SK-N-SH (cell line): Measurements from ENCODE around the gene ZHX3.

ENCODE experiments used
- CTCF ChIP-seq: fragments of 200-600 bp; sonication (generic); IDR thresholded peaks from 2 replicates; pipeline ENCODE4 v1.6.1; 2017; ENCODE audit warnings: antibody characterized with exemption, mild to moderate bottlenecking, moderate library complexity
- EP300 ChIP-seq, 2 experiments: IDR thresholded peaks; 2 replicates each; pipeline versions ENCODE4 v1.4.0 to v1.6.1; 2012; ENCODE audit warnings: borderline replicate concordance in 1 of 2, low read depth in 1 of 2, low read length in 1 of 2
- EZH2phosphoT487 ChIP-seq: fragments of 200-600 bp; sonication (generic); IDR thresholded peaks from 2 replicates; pipeline ENCODE4 v1.6.1; 2017; ENCODE audit warnings: low read depth, mixed run types, mild to moderate bottlenecking, antibody characterized with exemption, moderate library complexity, borderline replicate concordance
- POLR2AphosphoS5 ChIP-seq: IDR thresholded peaks from 2 replicates; pipeline ENCODE4 v1.6.1; 2012; ENCODE audit warnings: low read depth, low read length
- RAD21 ChIP-seq: IDR thresholded peaks from 2 replicates; pipeline ENCODE4 v1.6.1; 2012; ENCODE audit warnings: mild to moderate bottlenecking, low read length
- YY1 ChIP-seq: IDR thresholded peaks from 2 replicates; pipeline ENCODE4 v1.4.0; 2012; ENCODE audit warnings: low read depth, mild to moderate bottlenecking
- TF ChIP-seq, protein P1 (sequence below): IDR thresholded peaks from 2 replicates; pipeline ENCODE4 v1.6.1; 2012; ENCODE audit warnings: mild to moderate bottlenecking, low read depth, low read length, moderate library complexity

DNA sequence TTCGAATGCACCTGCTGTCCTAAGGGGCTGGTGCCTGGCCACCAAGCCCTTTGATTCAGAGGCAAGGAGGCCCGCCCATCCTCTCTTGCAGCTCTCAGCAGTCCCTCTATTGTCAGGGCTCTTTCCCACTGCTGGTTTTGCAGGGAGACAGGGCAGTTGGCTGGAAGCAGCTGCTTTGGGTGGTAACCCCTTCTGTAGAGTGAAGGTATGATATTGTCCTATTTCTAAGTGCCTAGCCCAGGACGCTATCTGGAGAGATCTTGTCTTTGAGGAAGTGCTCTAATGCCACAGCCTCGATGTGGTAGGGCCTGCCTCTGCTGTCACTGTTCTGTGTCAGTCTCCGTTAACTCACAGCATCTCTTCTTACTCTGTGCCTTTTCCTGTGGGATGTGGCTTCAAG is 174.6 kb downstream of the ZHX3 start:
- TF ChIP-seq EZH2phosphoT487 (no peak), CTCF (no peak), POLR2AphosphoS5 (no peak), YY1 (no peak), EP300 (IDR thresholded peaks at IDR 0.05; ENCODE audit: borderline replicate concordance in 1 of 2, low read depth in 1 of 2, low read length in 1 of 2) (no peak), RAD21 (no peak)
- TF ChIP-seq, protein P1, sequence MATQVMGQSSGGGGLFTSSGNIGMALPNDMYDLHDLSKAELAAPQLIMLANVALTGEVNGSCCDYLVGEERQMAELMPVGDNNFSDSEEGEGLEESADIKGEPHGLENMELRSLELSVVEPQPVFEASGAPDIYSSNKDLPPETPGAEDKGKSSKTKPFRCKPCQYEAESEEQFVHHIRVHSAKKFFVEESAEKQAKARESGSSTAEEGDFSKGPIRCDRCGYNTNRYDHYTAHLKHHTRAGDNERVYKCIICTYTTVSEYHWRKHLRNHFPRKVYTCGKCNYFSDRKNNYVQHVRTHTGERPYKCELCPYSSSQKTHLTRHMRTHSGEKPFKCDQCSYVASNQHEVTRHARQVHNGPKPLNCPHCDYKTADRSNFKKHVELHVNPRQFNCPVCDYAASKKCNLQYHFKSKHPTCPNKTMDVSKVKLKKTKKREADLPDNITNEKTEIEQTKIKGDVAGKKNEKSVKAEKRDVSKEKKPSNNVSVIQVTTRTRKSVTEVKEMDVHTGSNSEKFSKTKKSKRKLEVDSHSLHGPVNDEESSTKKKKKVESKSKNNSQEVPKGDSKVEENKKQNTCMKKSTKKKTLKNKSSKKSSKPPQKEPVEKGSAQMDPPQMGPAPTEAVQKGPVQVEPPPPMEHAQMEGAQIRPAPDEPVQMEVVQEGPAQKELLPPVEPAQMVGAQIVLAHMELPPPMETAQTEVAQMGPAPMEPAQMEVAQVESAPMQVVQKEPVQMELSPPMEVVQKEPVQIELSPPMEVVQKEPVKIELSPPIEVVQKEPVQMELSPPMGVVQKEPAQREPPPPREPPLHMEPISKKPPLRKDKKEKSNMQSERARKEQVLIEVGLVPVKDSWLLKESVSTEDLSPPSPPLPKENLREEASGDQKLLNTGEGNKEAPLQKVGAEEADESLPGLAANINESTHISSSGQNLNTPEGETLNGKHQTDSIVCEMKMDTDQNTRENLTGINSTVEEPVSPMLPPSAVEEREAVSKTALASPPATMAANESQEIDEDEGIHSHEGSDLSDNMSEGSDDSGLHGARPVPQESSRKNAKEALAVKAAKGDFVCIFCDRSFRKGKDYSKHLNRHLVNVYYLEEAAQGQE: no peak
